ENCODE data around the gene RNF152.

DNA sequence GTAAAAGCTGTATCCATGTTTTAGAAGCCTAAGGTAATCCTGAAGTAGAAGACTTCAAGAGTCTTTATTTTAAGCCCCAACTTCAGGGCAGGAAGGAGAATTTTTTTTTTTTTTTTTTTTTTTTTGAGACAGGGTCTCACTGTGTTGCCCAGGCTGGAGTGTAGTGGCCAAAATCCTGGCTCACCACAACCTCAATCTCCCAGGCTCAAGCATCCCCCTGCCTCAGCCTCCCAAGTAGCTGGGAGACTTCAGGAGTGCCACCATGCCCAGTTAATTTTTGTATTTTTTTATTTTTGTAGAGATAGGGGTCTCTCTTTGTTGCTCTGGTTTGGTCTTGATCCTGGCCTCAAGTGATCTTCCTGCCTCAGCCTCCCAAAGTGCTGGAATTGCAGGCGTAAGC is 3.3 kb upstream of the RNF152 start:
- no peak for TF ChIP-seq CTCF (IDR thresholded peaks at IDR 0.05)
- TF ChIP-seq POLR2A (IDR thresholded peaks at IDR 0.05) = no peak

Data from adrenal gland (tissue), 5 donors.